ENCODE results near the gene BIRC2. TPM values are rescaled to one million over a fixed set of nuclear protein-coding genes. Genes with fewer than 3 reads are reported as not detected.

The BIRC2 gene
- total RNA-seq, 4 donors from 2014 or later, result 25.6 to 40.3 (median 33.5) TPM

DNA sequence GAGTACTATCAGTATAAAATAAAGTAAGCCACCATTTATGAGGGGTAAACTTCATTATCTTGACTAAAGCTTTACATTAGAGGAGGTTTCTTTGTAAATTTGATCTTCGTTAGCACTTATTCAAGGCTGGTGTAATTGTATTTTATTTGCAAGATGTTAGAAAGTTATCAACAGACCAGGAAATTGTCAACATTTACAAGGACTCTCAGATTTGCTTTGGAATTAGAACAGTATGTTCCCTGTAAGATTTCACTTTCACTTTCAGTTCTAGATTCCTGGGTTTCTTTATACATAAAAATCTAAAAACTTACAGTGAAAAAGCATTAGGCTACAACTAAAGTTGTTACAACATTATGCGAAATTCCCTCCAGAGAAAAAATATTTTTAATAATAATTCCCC lies 34.3 kb upstream of the BIRC2 start:
- Histone ChIP-seq H3K9me3 (no peaks in the 10 kb centered on the region), H3K4me1 (peaks cover 7 to 34% (median 23%) of the 10 kb centered on the region in 4 donors), H3K4me3 (peak overlapping the region; percentile 19 to 36 (median 33)), H3K27ac (replicated peaks in 1 of 4) (peak overlapping the region; percentile 65 to 76 (median 69)), H3K27me3 (no peaks in the 10 kb centered on the region), H3K36me3 (no peaks in the 10 kb centered on the region)
- intact Hi-C loops (cut with DNase I), result no loop called here
- WGBS, result 54% methylated on average over 2 of the region's 2 CpGs
- TF ChIP-seq, protein P1, sequence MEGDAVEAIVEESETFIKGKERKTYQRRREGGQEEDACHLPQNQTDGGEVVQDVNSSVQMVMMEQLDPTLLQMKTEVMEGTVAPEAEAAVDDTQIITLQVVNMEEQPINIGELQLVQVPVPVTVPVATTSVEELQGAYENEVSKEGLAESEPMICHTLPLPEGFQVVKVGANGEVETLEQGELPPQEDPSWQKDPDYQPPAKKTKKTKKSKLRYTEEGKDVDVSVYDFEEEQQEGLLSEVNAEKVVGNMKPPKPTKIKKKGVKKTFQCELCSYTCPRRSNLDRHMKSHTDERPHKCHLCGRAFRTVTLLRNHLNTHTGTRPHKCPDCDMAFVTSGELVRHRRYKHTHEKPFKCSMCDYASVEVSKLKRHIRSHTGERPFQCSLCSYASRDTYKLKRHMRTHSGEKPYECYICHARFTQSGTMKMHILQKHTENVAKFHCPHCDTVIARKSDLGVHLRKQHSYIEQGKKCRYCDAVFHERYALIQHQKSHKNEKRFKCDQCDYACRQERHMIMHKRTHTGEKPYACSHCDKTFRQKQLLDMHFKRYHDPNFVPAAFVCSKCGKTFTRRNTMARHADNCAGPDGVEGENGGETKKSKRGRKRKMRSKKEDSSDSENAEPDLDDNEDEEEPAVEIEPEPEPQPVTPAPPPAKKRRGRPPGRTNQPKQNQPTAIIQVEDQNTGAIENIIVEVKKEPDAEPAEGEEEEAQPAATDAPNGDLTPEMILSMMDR (IDR thresholded peaks at IDR 0.05), result no peak
- no peak for TF ChIP-seq POLR2A (IDR thresholded peaks at IDR 0.05; ENCODE audit: low read depth)
- no peak for TF ChIP-seq EP300 (IDR thresholded peaks at IDR 0.05)
- no peak for TF ChIP-seq POLR2AphosphoS5 (IDR thresholded peaks at IDR 0.05)
- no peak for DNase-seq (ENCODE audit: extremely low spot score)

DNA sequence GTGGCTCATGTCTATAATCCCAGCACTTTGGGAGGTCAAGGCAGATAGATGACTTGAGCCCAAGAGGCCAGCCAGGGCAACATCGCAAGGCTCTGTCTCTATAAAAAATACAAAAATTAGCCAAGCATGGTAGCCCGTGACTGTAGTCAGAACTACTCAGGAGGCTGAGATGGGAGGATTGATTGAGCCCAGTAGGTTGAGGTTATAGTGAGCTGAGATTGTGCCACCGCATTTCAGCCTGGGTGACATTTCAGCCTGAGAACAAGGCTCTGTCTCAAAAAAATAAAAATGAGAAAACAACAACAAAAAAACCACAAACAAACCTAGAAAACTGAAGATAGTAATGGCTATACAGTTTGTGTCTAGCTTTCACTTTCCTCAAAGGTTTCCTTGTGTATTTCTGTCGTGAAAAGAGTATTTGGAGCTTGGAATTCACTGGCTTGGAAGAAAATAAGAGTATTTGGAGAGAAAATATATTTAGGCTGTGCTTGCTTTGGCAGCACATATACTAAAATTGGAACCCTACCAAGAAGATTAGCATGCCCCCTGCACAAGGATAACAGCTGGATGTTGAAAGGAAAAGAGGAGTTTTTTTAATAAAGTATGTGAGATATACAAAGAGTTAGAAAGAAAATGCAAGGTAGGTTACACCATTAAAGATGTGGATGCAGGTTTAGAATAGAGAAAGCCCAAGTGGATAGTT lies 33.6 kb upstream of the BIRC2 start:
- intact Hi-C loops (cut with DNase I), result no loop called here
- Histone ChIP-seq H3K9me3 (no peaks in the 10 kb centered on the region), H3K36me3 (no peaks in the 10 kb centered on the region), H3K4me1 (peaks cover 7 to 41% (median 30%) of the 10 kb centered on the region in 4 donors), H3K27me3 (no peaks in the 10 kb centered on the region), H3K4me3 (peak overlapping the region; percentile 19 to 36 (median 33)), H3K27ac (replicated peaks in 1 of 4) (peak overlapping the region; percentile 65 to 76 (median 69))
- TF ChIP-seq EP300 (IDR thresholded peaks at IDR 0.05), result no peak
- no peak for TF ChIP-seq POLR2A (IDR thresholded peaks at IDR 0.05; ENCODE audit: low read depth)
- TF ChIP-seq, protein P1 (IDR thresholded peaks at IDR 0.05), result no peak
- no peak for TF ChIP-seq POLR2AphosphoS5 (IDR thresholded peaks at IDR 0.05)
- WGBS, result 71% methylated on average over 4 of the region's 4 CpGs
- DNase-seq (ENCODE audit: extremely low spot score), result no peak

DNA sequence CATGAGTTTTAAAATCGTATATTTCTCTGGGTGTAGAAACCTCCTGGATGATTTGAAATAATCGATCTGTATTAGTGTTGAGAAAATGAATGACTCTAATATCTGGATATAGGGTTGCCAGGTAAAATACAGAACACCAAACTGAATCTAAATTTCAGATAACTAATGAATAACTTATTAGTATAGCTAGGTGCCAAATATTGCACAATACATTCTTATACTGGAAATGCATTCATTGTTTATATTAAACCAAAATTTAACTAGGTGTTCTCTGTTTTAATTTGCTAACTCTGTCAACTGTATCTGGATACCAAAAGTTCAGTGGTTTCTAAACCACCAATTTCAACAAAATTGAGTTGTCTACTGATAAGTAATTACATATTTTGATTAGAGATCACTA lies 32.2 kb upstream of the BIRC2 start:
- Histone ChIP-seq H3K4me1 (peaks cover 7 to 55% (median 44%) of the 10 kb centered on the region in 4 donors), H3K4me3 (no peak overlapping the region), H3K27me3 (no peaks in the 10 kb centered on the region), H3K27ac (replicated peaks in 1 of 4) (peak overlapping the region in 1 of 4 donors; percentile 76), H3K9me3 (no peaks in the 10 kb centered on the region), H3K36me3 (no peaks in the 10 kb centered on the region)
- no peak for TF ChIP-seq POLR2A (IDR thresholded peaks at IDR 0.05; ENCODE audit: low read depth)
- no peak for TF ChIP-seq POLR2AphosphoS5 (IDR thresholded peaks at IDR 0.05)
- TF ChIP-seq, protein P1 (IDR thresholded peaks at IDR 0.05), result no peak
- no peak for TF ChIP-seq EP300 (IDR thresholded peaks at IDR 0.05)
- intact Hi-C loops (cut with DNase I), result no loop called here
- DNase-seq (ENCODE audit: extremely low spot score), result no peak
- 86% methylated on average over 2 of the region's 2 CpGs for WGBS

DNA sequence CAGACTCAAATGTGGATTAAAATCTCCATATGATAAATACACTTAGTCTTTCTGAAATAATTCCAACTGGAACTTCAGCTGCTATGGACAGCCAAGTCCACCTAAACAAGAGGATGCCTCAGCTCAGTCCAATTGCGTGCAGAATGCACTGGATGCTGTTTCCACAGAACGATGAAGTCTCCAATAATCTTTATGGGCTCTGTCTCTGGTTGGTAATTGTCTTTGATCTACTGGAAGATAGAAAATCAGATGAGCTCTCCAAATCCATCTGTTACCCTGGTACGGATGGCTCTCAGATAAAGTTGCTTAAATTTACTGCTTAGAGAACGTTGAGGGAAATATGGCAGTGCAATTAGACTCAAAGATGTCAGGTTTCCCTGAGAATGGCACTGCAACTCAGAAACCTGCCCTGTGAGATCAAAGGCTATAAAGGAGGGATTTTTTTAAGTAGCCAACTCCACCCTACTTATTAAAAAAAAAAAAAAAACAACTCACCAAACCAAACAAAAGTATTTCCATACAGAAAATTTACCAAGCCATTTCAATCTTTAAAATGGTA lies 30.6 kb upstream of the BIRC2 start:
- intact Hi-C loops (cut with DNase I), result no loop called here
- H3K4me1 ChIP-seq, result peaks cover 7 to 72% (median 61%) of the 10 kb centered on the region in 4 donors
- no peak for DNase-seq (ENCODE audit: extremely low spot score)
- no peaks in the 10 kb centered on the region for H3K27me3 ChIP-seq
- no peaks in the 10 kb centered on the region for H3K36me3 ChIP-seq
- H3K27ac ChIP-seq (replicated peaks in 1 of 4), result peak overlapping the region; percentile 77 to 87 (median 84)
- H3K4me3 ChIP-seq, result peak overlapping the region; percentile 61 to 80 (median 66)
- TF ChIP-seq POLR2AphosphoS5 (IDR thresholded peaks at IDR 0.05) (no peak), POLR2A (IDR thresholded peaks at IDR 0.05; ENCODE audit: low read depth) (no peak), EP300 (IDR thresholded peaks at IDR 0.05) (no peak)
- TF ChIP-seq, protein P1 (IDR thresholded peaks at IDR 0.05), result no peak
- 62% methylated on average over 4 of the region's 4 CpGs for WGBS
- no peaks in the 10 kb centered on the region for H3K9me3 ChIP-seq
